Activated T-cell treated with anti-CD3 and anti-CD28 coated beads for 1 hour (primary cell): ENCODE results near the gene MEGF11.

Experiments used
- DNase-seq: peaks from one replicate; pipeline ENCODE4 v3.0.0-alpha.2; 2020; ENCODE audit warnings: low read depth

Gene MEGF11

DNA sequence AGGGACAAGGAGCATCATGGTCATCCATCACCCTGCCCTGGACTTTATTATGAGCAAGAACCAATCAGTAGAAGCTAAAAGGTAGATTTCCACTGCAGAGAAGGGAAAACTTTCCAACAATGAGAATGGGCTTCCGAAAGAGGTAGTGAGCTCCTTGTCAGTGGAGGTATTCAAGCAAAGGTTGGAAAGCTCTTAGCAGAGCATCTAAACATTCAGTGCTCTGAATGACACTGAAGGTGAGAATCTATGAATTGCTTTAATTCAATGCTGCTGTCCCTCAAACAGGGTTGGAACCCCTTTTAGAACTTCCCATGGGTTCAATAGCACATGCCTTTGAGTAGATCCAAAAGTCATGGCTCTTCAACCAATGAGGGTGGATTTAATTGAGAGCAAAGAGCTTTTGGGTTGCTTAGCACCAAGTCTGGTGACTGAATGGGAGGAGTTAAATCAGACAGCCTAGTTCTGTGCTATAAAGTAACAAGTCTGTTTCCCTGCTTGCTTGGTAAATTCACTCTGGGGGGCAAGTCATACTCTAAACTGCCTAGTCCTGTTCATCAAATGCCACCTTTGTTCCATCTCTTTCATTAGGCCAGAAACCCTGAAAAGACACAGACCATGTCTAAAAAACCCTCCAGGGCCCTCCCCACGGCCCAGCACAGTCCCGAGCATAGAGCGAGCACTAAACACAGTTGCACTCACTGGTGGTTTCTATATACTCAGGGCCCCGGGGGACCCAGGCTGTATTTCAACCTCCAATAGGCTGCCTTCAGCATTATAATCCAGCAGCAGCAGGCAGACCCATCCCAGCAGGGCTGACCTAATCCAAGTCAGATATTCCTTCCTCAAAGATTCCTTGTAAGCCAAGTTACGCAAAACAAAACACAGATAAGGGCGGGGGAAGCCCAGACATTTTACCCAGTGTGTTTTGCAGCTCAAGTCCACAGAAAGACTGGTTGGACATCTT lies 161.2 kb downstream of the MEGF11 start:
- DNase-seq: no peak

DNA sequence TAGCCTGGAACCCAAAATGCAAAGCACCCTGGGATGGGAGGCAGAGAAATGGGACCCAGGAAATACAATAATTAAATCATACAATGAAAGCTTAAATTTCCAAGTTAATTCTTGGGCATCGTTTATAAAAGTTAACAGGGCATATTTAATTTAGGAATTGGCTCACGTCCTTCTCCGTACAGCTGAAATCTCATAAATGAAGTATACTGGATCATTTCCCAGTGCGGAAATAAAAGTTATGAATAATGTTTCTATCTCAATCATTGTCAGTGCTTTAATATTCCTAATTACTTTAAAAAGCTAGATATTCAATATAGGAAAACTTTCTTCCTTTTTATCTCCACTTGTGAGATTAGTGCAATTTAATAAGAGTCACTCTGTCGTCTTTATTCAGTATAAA lies 164.0 kb downstream of the MEGF11 start:
- DNase-seq: no peak

DNA sequence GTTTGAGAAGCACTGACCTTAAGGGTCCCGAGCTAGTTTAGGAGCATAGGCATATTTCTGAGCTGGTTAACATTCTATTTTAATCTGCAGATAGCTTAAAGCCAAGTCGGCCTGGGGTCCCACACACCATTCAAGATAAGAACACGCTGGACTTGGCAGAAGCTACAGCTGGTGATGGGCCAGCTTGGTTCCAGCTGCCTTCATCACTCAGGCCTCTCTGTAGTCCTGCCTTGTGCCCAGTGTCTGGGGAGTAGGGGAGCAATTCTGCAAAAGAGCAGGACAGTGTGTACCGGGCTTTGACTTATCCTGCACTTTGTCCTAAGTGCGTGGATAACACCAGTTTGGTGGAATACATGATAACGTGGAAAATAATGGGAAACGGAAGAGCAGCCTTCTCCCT lies 164.5 kb downstream of the MEGF11 start:
- DNase-seq: no peak

DNA sequence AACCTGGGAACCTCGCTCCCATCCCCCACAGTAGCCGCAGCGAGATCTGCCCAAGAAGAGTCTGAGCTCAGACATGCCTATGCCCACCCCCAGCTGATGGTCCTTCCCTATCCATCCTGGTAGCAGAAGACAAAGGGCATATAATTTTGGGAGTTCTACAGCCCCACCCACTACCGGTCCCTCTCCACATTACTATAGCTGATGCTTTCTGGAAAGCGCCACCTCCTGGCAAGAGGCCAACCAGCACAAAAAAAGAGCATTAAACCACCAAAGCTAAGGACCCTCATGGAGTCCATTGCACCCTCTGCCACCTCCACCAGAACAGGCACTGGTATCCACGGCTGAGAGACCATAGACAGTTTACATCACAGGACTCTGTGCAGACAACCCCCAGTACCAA lies 168.4 kb downstream of the MEGF11 start:
- DNase-seq: no peak

DNA sequence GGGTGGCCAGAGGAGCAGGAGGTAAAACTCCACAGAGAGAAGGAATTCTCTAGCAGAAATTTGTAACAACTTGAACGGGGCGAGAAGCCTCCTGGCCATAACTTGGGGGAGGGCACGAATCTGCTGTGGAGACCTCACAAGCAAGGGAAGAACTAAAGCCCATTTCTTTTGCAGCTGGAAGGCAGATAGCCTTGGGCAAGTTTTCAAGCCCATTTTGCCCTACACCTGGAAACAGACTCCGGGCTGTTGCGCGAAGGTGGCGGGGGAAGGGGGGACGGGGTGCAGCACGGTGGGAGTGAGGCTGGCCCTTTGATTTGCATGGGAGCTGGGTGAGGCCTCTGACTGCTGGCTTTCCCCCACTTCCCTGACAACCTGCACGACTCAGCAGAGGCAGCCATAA lies 168.8 kb downstream of the MEGF11 start:
- DNase-seq: no peak

DNA sequence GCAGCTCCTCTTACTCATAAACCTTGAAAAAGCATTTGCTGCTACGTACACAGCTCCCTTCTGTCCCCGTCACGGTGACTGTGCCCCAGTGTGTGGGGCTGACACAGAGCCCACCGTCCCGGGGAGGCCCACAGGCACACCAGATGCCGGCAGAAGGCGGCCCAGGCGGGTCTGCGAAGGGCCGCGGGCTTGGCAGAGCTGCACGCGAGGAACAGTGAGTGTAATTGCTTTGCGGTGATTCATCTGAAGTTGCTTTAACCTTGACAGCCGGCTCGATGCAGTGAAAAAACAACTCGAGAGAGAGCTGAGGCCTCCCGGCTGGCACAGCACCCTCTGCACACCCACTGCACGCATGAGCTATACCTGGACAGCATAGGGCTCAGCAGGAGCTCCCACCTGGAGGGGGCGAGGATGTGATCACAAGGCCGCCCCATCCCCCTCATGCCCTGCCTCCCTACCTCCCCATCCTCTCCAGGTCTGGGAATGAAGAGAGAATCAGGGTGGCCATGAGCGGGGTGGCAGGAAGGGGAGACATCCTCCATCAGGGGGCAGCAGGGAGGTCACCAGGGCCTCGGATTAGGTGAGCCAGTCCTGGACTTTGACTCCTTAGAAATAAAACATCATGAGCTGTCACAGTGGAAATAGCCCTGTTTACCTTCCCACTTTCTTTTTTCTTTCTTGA lies 172.7 kb downstream of the MEGF11 start:
- no peak for DNase-seq

DNA sequence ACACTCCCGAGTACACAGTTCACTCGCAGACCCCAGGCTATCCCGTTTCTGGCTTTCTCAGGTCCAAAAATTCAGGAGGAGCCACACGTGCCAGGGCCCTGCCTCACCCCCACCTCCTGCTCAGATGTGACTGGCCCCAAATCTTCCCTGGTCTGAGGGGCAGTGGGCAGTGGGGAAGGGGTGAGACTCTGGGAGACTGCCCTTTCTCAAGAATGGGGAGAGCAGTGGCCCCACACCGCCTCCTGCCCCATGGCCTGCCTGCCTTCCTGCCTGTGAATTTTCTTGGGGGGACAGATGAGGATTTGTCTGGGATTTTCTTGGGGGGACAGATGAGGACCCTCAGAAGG lies 174.6 kb downstream of the MEGF11 start:
- no peak for DNase-seq

DNA sequence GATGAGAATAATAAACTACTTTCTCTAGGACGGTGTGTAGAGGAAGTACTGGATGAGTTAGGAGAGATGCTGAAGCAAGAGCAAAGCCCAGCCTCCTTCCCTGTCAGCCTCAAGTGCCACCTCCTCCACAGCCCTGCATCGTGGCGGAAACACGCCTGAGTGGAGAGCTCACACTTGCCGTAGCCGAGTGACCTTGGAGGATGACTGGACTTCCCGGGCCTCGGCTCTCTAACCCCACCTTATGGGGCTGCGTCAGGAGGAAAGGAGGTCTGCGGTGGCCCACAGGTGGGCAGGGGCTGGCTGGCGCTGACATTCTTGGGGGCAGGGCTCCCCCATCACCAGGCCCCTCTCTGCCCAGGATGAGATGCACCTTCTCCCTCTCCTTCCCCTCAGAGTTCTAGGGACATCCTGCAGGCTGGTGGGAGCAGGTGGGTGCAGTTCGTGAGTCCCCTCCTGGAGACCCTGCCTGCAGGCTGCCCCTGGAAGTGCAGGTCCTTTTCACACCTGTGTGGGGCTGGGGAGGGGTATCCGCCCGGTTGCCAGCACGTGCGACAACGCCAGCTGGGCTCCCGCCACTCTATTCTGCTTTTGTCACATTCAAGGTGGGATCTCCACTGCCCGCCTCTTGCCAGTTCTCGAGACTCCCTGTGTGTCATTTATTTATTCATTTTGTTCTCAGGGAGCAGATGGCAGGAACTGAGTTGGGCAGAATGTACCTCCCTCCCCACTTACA lies 175.2 kb downstream of the MEGF11 start:
- no peak for DNase-seq

DNA sequence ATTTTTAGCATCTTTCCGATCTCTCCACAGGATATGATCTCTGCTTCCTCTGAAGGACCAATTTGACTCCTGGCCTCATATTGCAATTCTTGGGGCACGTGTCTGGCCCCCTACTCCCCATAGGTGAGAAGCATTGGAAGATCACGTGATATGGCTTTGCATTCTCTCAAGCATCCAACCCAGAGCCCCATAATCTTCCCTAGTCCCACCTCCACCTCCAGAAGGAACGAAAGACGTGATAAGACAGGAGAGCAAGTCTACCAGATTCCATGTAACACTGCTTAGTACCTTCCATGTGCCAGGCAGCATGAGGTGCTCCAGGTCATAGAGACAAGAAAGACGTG lies 176.3 kb downstream of the MEGF11 start:
- DNase-seq: no peak

DNA sequence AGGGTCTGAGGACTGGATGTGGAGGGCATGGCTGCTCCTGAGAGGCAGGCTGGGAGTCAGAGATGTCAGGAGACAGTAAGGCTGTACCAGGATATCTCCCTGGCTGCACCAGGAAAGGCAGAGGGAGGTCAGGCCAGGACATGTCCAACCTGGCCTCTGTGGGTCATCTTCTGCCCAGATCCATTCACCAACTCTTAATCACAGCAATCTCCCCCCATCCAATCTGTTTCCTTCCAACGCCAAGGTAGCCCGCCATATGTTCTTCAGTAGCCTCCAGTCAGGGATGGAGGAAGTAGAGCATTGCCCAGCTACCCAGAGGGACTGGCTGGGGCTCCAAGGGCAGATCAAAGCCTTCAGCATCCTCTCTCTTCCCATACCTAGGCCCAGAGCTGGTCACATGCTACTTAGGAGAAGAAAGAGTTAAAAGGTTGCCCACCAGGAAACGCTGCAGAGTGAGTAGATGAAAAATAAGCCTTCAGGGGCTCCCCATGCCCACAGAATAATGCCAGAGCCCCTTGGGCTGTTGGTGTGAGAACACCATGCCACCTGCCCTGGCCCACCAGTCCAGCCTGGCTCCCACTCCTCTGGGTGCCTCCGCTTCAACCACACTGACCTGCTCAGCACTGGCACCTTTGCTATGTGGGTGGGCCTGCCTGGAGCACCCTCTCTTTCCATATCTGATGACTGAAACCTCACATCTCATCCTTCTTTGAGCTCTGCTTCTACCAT lies 176.8 kb downstream of the MEGF11 start:
- DNase-seq: no peak

DNA sequence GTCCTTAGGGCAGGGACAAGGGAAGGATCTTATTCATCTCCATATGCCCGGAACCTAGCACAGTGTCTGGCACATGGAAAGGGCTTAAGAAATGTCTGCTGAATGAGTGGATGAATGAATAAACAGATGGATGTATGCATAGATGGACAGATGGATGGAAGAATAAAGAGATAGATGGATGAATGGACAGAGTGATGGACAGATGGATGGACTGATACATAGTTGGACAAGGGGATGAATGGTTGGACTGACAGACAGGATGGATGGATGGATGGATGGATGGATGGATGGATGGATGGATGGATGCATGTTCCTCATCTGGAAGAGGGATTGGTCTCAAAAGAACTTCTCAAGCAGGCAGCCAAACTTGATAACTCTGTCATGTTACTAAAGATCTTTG lies 177.6 kb downstream of the MEGF11 start:
- no peak for DNase-seq

DNA sequence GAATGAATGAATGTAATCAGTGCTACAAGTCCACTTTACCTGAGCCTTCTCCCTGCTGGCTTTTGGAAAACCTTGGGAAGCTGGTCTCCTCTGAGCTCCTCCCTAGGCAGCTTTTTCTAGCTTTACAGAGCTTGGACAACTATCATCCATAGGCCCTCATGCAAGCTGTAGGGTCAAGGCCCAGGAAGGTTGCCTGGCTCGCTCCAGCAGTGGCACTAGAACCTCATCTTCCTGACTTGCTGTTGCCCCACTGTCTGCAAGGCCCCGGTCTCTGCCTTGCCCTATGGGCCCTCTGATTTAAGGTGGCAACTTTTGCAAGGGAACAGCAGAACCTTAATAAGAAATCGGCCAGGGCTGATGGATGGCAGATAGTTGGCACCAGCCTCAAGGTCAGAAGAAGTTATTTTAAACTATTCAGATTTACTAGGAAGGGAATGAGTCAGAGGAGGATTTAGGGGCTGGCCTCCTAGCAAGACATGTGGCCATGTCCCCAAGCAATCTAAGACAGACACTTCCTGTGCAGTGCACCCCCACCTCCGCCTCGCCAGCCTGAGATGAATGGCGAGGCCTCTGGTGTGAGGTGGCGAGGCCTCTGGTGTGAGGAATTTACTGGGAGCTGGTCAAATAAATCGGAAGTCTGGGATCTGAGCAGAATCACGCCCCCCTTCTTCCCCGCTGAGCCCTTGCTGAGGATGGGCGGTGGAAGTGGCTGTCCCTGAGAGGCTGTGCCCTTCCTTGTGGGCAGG lies 180.8 kb downstream of the MEGF11 start:
- no peak for DNase-seq

DNA sequence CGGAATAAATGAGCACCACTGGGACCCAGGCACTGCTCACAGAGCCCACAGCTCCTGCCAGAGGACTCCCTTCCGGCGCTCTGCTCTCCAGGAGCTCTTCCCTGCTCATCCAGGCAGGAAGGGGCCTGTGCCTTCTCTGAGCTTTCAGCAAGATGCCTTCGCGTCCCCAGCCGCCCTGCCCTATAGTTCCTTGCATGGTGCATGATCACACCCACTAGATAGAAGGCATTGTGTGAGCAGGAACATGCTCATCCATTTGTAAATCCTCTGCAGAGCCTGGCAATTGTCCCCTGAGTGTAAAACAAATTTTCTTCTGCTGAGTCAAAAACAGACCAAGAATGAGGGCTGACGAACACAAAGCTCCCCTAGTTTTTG lies 181.6 kb downstream of the MEGF11 start:
- no peak for DNase-seq

DNA sequence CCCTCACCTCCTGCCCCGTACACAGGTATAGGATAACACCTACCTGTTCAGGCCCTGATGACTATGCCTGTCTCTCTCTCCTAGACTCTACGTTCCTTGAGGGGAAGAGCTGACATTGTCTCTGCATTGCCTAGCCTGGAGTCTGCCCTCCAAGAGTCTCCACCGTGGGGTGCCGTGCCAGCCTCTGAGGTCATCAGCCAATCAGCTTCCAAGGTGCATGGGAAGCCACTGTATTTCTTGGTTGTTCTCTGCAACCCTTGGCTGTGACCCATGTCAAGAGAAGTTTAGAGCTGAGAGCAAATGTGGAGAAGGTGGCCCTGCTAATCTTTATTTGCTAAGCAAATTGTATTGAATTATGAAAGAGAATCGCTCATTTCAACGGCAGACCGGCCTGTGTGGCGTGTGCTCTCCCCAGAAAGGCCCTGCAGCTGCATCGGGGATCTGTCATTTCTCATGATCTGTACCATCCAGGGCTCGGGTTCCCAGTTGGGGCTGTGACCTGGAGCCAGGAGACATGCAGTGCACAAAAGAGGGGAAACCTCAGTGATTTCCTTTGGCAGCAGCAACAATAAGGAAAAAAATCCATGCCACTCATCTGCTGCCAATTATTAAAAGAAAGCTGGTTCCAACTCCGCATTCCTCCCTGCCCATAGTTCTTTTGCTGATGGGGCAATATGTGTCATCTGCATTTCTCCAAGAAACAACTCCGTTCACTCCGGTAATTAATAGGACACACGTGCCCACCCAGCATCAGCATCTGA lies 182.2 kb downstream of the MEGF11 start:
- no peak for DNase-seq

DNA sequence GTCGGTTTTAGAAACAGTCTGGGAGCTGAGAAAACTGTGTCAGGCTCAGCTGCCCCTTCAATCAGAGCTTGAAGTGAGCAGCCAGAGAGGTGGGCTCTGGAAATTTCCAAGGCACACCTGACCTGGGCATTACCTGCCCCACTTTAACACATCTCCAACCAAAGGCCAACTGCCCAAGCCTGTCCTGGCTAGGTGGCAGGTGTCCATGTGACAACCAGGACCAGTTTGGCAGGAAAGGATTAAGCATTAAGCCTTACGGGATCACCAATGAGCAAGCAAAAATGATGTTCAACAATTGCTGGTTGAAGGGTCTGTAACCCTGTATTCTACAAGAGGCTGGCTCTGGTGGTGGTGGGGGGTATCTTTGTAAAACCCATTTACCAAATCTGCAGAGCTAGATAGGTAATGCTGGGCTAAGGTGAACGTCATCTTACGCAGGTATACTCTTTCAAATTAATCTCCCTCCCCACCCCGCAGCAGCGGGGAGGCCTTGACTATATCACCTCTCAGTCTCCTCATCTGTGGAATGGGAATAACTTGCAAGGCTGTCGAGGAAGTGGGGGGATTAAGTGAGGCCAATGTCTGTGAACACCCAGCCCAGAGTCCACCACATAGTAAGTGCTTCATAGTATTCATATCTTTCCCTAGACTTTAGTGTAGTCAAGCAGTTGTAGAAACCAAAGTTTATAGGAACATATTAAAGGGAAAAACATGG lies 183.2 kb downstream of the MEGF11 start:
- no peak for DNase-seq

DNA sequence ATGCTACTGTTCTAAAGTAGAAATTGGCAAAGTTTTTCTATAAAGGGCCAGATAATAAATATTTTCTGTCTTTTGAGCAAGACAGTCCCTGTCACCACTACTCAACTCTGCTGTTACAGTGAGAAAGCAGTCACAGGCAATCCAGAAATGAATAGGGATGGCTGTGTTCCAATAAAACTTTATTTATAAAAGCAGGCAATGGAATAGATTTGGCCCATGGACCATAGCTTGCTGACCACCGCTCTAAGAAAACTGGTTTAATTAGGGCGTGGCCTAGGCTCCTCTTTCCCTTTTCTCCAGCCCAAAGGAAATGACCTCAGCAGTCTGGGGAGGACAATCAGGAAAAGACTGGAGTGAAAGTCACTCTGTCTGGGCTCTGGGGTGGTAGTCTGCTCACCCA lies 183.8 kb downstream of the MEGF11 start:
- DNase-seq: no peak

DNA sequence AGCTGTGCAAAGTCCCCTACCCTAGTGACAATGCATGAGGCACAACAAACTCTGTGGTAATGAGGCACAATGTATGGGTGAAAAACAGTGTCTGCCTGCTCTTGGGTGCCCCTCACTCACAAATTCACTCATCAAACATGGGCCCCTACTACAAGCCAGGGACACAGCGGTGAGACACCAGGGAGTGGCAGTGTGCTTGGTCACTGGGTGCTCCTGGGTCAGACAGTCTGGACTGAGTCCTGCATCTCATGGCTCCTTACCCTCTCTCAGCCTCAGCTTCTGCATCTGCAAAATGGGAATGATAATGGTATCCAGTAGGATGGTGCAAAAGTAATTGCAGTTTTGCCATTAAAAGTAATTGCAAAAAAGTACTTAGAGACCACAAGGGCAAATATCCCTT lies 184.7 kb downstream of the MEGF11 start:
- no peak for DNase-seq

DNA sequence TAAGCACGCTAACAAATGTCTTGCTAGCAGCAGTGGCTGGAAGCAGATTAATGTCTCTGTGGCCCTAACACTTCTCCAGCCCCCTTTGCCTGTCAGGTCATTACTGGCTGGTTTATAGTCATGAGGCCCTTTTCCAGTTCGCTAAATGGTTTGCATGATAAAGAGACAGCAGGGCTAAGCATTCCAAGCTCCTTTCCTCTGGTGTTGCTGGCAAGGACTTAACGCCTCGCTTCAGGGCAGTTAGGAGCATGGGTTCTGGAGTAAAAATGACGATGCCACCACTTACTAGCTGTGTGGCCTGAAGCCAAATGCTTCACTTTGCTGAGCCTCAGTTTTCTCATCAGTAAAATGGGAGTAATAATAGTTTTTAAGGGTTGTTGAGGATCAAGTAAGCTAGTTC lies 185.9 kb downstream of the MEGF11 start:
- no peak for DNase-seq

DNA sequence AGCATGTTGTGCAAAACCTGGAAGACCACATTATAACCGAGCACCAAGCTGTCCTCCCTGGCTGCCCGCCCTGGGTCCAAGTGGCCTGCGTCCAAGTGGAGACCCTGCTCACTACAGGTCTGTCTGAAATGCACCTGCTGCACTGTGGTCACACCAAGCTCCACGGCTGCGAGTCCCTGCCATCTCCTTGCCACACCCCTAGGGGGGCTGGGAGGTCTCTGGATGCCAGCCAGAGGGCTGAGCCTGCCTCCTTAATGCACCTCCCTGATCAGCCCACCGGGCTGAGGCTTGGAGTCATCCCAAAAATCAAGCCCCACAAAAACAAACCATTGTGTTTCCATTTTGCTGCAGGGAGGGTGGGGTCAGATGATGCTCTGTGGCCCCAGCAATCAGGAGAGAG lies 187.1 kb downstream of the MEGF11 start:
- no peak for DNase-seq

DNA sequence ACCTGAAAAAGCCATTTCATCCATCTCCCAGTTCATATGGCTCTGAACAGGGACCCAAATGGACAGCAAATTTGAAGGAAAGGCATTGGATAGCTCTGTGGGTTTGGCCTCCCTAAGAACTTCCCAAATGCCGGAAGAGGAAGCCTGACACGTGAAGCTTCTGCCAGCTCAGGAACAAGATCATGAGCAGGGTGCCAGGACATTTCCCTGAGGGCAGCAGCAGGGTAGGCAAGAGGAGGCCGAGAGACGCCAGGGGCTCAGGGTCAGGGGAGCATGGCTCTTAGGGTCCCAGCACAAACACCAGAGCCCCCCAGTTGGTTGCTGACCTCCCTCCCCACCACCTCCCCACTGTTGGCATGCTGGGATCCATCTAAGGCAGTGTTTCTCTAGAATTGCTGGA lies 187.5 kb downstream of the MEGF11 start:
- no peak for DNase-seq
